HepG2 (cell line): ENCODE data around the gene SLC27A3. TPM values are rescaled to one million over a fixed set of nuclear protein-coding genes. Genes with fewer than 3 reads are reported as not detected.

Experiments
- ATAC-seq: fragments of 200-7000 bp; cut with Tn5 transposase; 3 replicates; pipeline ENCODE4 v1.9.1; 2020; ENCODE audit warnings: mild to moderate bottlenecking, moderate library complexity
- Bru-seq: library from RNA; stranded (reverse); fragments of 400-500 nt; gene quantifications from one replicate; lab custom pipeline; 2021; lab: Mats Ljungman, UMichigan
- BruChase-seq, 2 experiments: library from RNA; stranded (reverse); fragments of 400-500 nt; gene quantifications; one replicate each; lab custom pipeline; 2021; lab: Mats Ljungman, UMichigan
- BruUV-seq: library from RNA; stranded (reverse); fragments of 400-500 nt; replicated peaks from 2 replicates; lab custom pipeline; 2021; lab: Mats Ljungman, UMichigan
- CTCF ChIA-PET: fragments of 300-600 bp; formaldehyde crosslinking; extraction: SDS; loops from one replicate; lab custom pipeline; 2021; ENCODE audit warnings: low total read pairs, inconsistent platforms, low intra/inter-chr PET ratio; lab: Yijun Ruan, JAX
- POLR2A ChIA-PET: fragments of 350-600 bp; sonication (Branson Sonifier 250); formaldehyde crosslinking; loops from one replicate; lab custom pipeline; 2020; ENCODE audit warnings: antibody characterized with exemption, inconsistent platforms; lab: Yijun Ruan, JAX
- DNase-seq: peaks from one replicate; pipeline ENCODE4 v3.0.0-alpha.2; 2015; ENCODE audit warnings: low spot score
- FAIRE-seq: peaks from 3 replicates; lab custom pipeline; 2011; peaks lifted over from hg19 to GRCh38; lab: Jason Lieb, UNC
- H2AFZ ChIP-seq: one replicate; pipeline ENCODE4 v1.6.1; 2011; ENCODE audit warnings: low read length, inconsistent platforms
- H3K27ac ChIP-seq: fragments of 300-600 bp; 3 replicates; pipeline ENCODE4 v1.8.0; 2011; ENCODE audit warnings: mixed run types, mild to moderate bottlenecking, mixed read lengths, low read length, inconsistent platforms; ENCODE audit not compliant: insufficient read depth; ENCODE audit errors: extremely low read length
- H3K27me3 ChIP-seq, 2 experiments: fragments of 200-600 bp in 1 of 2; 2 replicates in 1 of 2; 3 replicates in 1 of 2; pipeline versions ENCODE4 v1.6.0 to v1.8.0; 2011; ENCODE audit warnings: low read length in 2 of 2, mild to moderate bottlenecking in 2 of 2, moderate library complexity in 2 of 2, inconsistent platforms in 1 of 2; ENCODE audit not compliant: insufficient read depth in 2 of 2, control insufficient read depth in 1 of 2
- H3K36me3 ChIP-seq, 2 experiments: fragments of 200-600 bp in 1 of 2; replicated peaks in 1 of 2; 2 replicates in 1 of 2; 3 replicates in 1 of 2; pipeline versions ENCODE4 v1.5.1 to v1.8.0; 2011; ENCODE audit warnings: low read length in 2 of 2, inconsistent platforms in 1 of 2; ENCODE audit not compliant: insufficient read depth in 2 of 2, control insufficient read depth in 1 of 2
- H3K4me1 ChIP-seq: 2 replicates; pipeline ENCODE4 v1.5.1; 2012; ENCODE audit warnings: low read length, inconsistent platforms; ENCODE audit not compliant: insufficient read depth
- H3K4me2 ChIP-seq: 2 replicates; pipeline ENCODE4 v1.6.0; 2011; ENCODE audit warnings: low read depth, low read length, inconsistent platforms
- H3K4me3 ChIP-seq, 3 experiments: fragments of 200-600 bp in 1 of 3; sonication (generic), shearing (Covaris generic) in 1 of 3; replicated peaks in 1 of 3; 2 replicates each; pipeline ENCODE4 v1.5.1; 2011 to 2016; ENCODE audit warnings: low read length in 3 of 3, inconsistent platforms in 2 of 3, low read depth in 2 of 3, mild to moderate bottlenecking in 2 of 3, control low read depth in 1 of 3, mixed read lengths in 1 of 3; ENCODE audit not compliant: insufficient read depth in 1 of 3
- H3K79me2 ChIP-seq: one replicate; pipeline ENCODE4 v1.6.1; 2011; ENCODE audit warnings: low read length, inconsistent platforms; ENCODE audit not compliant: insufficient read depth
- H3K9ac ChIP-seq: 2 replicates; pipeline ENCODE4 v1.6.0; 2011; ENCODE audit warnings: mild to moderate bottlenecking, low read depth, low read length, inconsistent platforms; ENCODE audit not compliant: insufficient read depth
- H3K9me3 ChIP-seq: 2 replicates; pipeline ENCODE4 v1.5.1; 2012; ENCODE audit warnings: mild to moderate bottlenecking, low read length
- H4K20me1 ChIP-seq: 2 replicates; pipeline ENCODE4 v1.6.0; 2011; ENCODE audit warnings: inconsistent platforms, mild to moderate bottlenecking, low read length, moderate library complexity; ENCODE audit not compliant: insufficient read depth
- GLI4 ChIP-seq: sonication (generic); formaldehyde crosslinking; IDR thresholded peaks from 2 replicates; pipeline ENCODE4 v1.5.1; 2020; ENCODE audit warnings: missing genetic modification reagents, mild to moderate bottlenecking, moderate library complexity, borderline replicate concordance
- MATR3 ChIP-seq: sonication (generic); formaldehyde crosslinking; IDR thresholded peaks from 2 replicates; pipeline ENCODE4 v1.4.0; 2020; ENCODE audit warnings: missing genetic modification reagents
- NR2F1 ChIP-seq, 2 experiments: fragments of 450-650 bp in 1 of 2; formaldehyde crosslinking in 1 of 2; IDR thresholded peaks; 2 replicates each; pipeline versions ENCODE4 v1.5.0 to v1.6.1; 2016 to 2020; ENCODE audit warnings: mild to moderate bottlenecking in 1 of 2, missing compliant biosample characterization in 1 of 2, missing genetic modification reagents in 1 of 2, moderate library complexity in 1 of 2
- RELA ChIP-seq: sonication (generic); formaldehyde crosslinking; IDR thresholded peaks from 2 replicates; pipeline ENCODE4 v1.4.0; 2020; ENCODE audit warnings: missing genetic modification reagents
- ZBTB1 ChIP-seq: sonication (generic); formaldehyde crosslinking; IDR thresholded peaks from 2 replicates; pipeline ENCODE4 v1.4.0; 2020; ENCODE audit warnings: missing genetic modification reagents, borderline replicate concordance
- ZNF446 ChIP-seq: sonication (generic); formaldehyde crosslinking; IDR thresholded peaks from 2 replicates; pipeline ENCODE4 v1.5.0; 2020; ENCODE audit warnings: mild to moderate bottlenecking, missing genetic modification reagents
- ZNF574 ChIP-seq: sonication (generic); formaldehyde crosslinking; IDR thresholded peaks from 2 replicates; pipeline ENCODE4 v1.4.0; 2020; ENCODE audit warnings: missing genetic modification reagents
- ZNF83 ChIP-seq: sonication (generic); formaldehyde crosslinking; IDR thresholded peaks from 2 replicates; pipeline ENCODE4 v1.4.0; 2020; ENCODE audit warnings: missing genetic modification reagents, mild to moderate bottlenecking, borderline replicate concordance
- ZSCAN31 ChIP-seq: sonication (generic); formaldehyde crosslinking; IDR thresholded peaks from 2 replicates; pipeline ENCODE4 v1.5.0; 2020; ENCODE audit warnings: low read depth, mild to moderate bottlenecking, missing genetic modification reagents
- WGBS: methylation state at CpG from one replicate; pipeline ENCODE4 v1.1.6; 2017; ENCODE audit warnings: low lambda C conversion rate; 5-methylcytosine and 5-hydroxymethylcytosine counted together
- in situ Hi-C: cut with HindIII; loops from 2 replicates; pipeline ENCODE4 v1.10.0; 2017; ENCODE audit warnings: low pct_unique_long_range_greater_than_20kb; ENCODE audit not compliant: extremely low pct_ligation_motif_present
- intact Hi-C: fragments of 100-400 bp; cut with micrococcal nuclease; formaldehyde crosslinking; loops from one replicate; pipeline ENCODE4 v1.10.0; 2022; ENCODE audit not compliant: unreplicated experiment
- long read RNA-seq, 2 experiments: library from RNA in 1 of 2; library from polyadenylated mRNA in 1 of 2; stranded (forward) in 1 of 2; unstranded in 1 of 2; transcript quantifications; one replicate each; pipeline ENCODE4 v2.0.0, GENCODE V29; 2019 to 2022
- polyA minus RNA-seq, 3 experiments: library from RNA; depleted of rRNA, polyadenylated mRNA; stranded (reverse); fragments of >200 nt; gene quantifications; 2 replicates each; pipeline ENCODE4 v1.2.3, GENCODE V29; 2011; ENCODE audit warnings: low replicate concordance in 1 of 3
- polyA plus RNA-seq, 8 experiments: library from polyadenylated mRNA; depleted of rRNA in 3 of 8; stranded (reverse) in 7 of 8; unstranded in 1 of 8; fragments of >200 nt; fragmentation: Illumina TruSeq in 4 of 8; extraction: Trizol in 4 of 8; gene quantifications; 2 replicates each; pipeline versions ENCODE4 v1.2.1 to v1.2.3, GENCODE V29; 2011 to 2016; ENCODE audit warnings: low read depth in 4 of 8, missing spikeins in 1 of 8, mixed read lengths in 1 of 8; ENCODE audit not compliant: insufficient read depth in 1 of 8
- total RNA-seq, 5 experiments: library from RNA; depleted of rRNA; stranded (reverse); fragments of >200 nt; fragmentation: Illumina TruSeq; extraction: Trizol; gene quantifications; 2 replicates each; pipeline ENCODE4 v1.2.3, GENCODE V29; 2016; ENCODE audit warnings: low read depth in 1 of 5
- TF ChIP-seq, protein P1 (sequence below): sonication (generic); formaldehyde crosslinking; IDR thresholded peaks from 2 replicates; pipeline ENCODE4 v1.4.0; 2020; ENCODE audit warnings: missing genetic modification reagents

Gene SLC27A3, protein sequence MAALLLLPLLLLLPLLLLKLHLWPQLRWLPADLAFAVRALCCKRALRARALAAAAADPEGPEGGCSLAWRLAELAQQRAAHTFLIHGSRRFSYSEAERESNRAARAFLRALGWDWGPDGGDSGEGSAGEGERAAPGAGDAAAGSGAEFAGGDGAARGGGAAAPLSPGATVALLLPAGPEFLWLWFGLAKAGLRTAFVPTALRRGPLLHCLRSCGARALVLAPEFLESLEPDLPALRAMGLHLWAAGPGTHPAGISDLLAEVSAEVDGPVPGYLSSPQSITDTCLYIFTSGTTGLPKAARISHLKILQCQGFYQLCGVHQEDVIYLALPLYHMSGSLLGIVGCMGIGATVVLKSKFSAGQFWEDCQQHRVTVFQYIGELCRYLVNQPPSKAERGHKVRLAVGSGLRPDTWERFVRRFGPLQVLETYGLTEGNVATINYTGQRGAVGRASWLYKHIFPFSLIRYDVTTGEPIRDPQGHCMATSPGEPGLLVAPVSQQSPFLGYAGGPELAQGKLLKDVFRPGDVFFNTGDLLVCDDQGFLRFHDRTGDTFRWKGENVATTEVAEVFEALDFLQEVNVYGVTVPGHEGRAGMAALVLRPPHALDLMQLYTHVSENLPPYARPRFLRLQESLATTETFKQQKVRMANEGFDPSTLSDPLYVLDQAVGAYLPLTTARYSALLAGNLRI
- total RNA-seq (2016; rRNA removed; fragmentation: Illumina TruSeq; extraction: Trizol), result 1.3 and 4.3 TPM in 2 replicates
- 0.88 and 1.3 TPM in 2 replicates for total RNA-seq (2016; cell fraction: cytosol; rRNA removed; fragmentation: Illumina TruSeq; extraction: Trizol; ENCODE audit: low read depth)
- total RNA-seq (2016; cell fraction: insoluble cytoplasmic fraction; rRNA removed; fragmentation: Illumina TruSeq; extraction: Trizol), result 1.2 and 3.2 TPM in 2 replicates
- 0.86 and 1.1 TPM in 2 replicates for total RNA-seq (2016; cell fraction: membrane; rRNA removed; fragmentation: Illumina TruSeq; extraction: Trizol)
- 3.7 and 6.2 TPM in 2 replicates for total RNA-seq (2016; cell fraction: nucleus; rRNA removed; fragmentation: Illumina TruSeq; extraction: Trizol)
- polyA plus RNA-seq (2011; rRNA removed), result 5.2 and 10.3 TPM in 2 replicates
- 4.1 and 5.0 TPM in 2 replicates for polyA plus RNA-seq (2011; cell fraction: cytosol; rRNA removed)
- polyA plus RNA-seq (2011; cell fraction: nucleus; rRNA removed), result 17.3 and 21.3 TPM in 2 replicates
- polyA plus RNA-seq (2012), result 4.4 and 4.5 TPM in 2 replicates
- 1.1 and 1.5 TPM in 2 replicates for polyA plus RNA-seq (2016; cell fraction: cytosol; fragmentation: Illumina TruSeq; extraction: Trizol; ENCODE audit: low read depth)
- polyA plus RNA-seq (2016; cell fraction: insoluble cytoplasmic fraction; fragmentation: Illumina TruSeq; extraction: Trizol; ENCODE audit: low read depth), result 1.5 and 2.9 TPM in 2 replicates
- 1.1 and 1.2 TPM in 2 replicates for polyA plus RNA-seq (2016; cell fraction: membrane; fragmentation: Illumina TruSeq; extraction: Trizol; ENCODE audit: low read depth)
- 17.9 and 19.1 TPM in 2 replicates for polyA plus RNA-seq (2016; cell fraction: nucleus; fragmentation: Illumina TruSeq; extraction: Trizol; ENCODE audit: insufficient read depth, low read depth)
- polyA minus RNA-seq (2011; rRNA and poly(A)+ RNA removed; ENCODE audit: low replicate concordance), result 8.8 and 82.9 TPM in 2 replicates
- 3.7 and 4.7 TPM in 2 replicates for polyA minus RNA-seq (2011; cell fraction: cytosol; rRNA and poly(A)+ RNA removed)
- polyA minus RNA-seq (2011; cell fraction: nucleus; rRNA and poly(A)+ RNA removed), result 3.1 TPM in 2 replicates
- percentile 39 among the genes with signal in this experiment for Bru-seq, nascent RNA
- percentile 54 among the genes with signal in this experiment for BruChase-seq, experiment 1, labeled RNA remaining after a 6-hour chase
- percentile 44 among the genes with signal in this experiment for BruChase-seq, experiment 2, labeled RNA remaining after a 2-hour chase
- long read RNA-seq, experiment 1, partial matches to known transcripts, result 0 of 2 reads
- long read RNA-seq, experiment 1, other reads (novel, unspliced or antisense), result 0 of 2 reads
- long read RNA-seq, experiment 2, partial matches to known transcripts, result 1 of 6 reads
- long read RNA-seq, experiment 2, other reads (novel, unspliced or antisense), result 3 of 6 reads

GRCh38 chr1:153774780-153775457 is at the start of gene SLC27A3:
TSS of gene SLC27A3 (plus strand) at chr1:153775407. CDS start at chr1:153775498, 91 bp downstream.
- H3K4me3 ChIP-seq, result peak within 1 kb of the TSS; percentile 70 to 83 (median 75)
- TF ChIP-seq ZBTB1 (CRISPR knock-in tag) (no peak), MATR3 (CRISPR knock-in tag) (no peak), ZNF446 (CRISPR knock-in tag) (no peak), RELA (CRISPR knock-in tag) (no peak), ZSCAN31 (CRISPR knock-in tag) (peak; percentile 49), GLI4 (CRISPR knock-in tag) (0 out of 2 replicates have a peak, but pooled peaks have one; percentile 4), ZNF574 (CRISPR knock-in tag) (no peak), NR2F1 (CRISPR knock-in tag; IDR thresholded peaks at IDR 0.05) (no peak), ZNF83 (peak; percentile 28; the same call in 1 of the 2 replicates)
- TF ChIP-seq, protein P1, sequence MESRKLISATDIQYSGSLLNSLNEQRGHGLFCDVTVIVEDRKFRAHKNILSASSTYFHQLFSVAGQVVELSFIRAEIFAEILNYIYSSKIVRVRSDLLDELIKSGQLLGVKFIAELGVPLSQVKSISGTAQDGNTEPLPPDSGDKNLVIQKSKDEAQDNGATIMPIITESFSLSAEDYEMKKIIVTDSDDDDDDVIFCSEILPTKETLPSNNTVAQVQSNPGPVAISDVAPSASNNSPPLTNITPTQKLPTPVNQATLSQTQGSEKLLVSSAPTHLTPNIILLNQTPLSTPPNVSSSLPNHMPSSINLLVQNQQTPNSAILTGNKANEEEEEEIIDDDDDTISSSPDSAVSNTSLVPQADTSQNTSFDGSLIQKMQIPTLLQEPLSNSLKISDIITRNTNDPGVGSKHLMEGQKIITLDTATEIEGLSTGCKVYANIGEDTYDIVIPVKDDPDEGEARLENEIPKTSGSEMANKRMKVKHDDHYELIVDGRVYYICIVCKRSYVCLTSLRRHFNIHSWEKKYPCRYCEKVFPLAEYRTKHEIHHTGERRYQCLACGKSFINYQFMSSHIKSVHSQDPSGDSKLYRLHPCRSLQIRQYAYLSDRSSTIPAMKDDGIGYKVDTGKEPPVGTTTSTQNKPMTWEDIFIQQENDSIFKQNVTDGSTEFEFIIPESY, result peak; percentile 93

More at GRCh38 chr1:153774780-153775457, at the start of gene SLC27A3:
- H3K79me2 ChIP-seq, result no peaks in the 10 kb centered on the region
- DNase-seq (no peak), FAIRE-seq (no peak), ATAC-seq (peak; percentile 29)
- H3K4me2 ChIP-seq, result peak within 1 kb of the TSS; percentile 92
- 63% methylated on average over 8 of the region's 35 CpGs for WGBS
- no peak within 1 kb of the TSS for H2AFZ ChIP-seq
- BruUV-seq, result no TSS peak
- H3K9ac ChIP-seq, result peak within 1 kb of the TSS; percentile 63
- H3K27ac ChIP-seq, result peak within 1 kb of the TSS; percentile 53
- H4K20me1 ChIP-seq, result no peaks in the 10 kb centered on the region
- peaks cover 50% of the 10 kb centered on the region for H3K4me1 ChIP-seq
- CTCF ChIA-PET, result no interaction called here
- in situ Hi-C loops (loop anchor here (5.0 to 10.0 kb wide), 2 partner anchors 98 to 260 kb away; partner anchors contain the start of gene NPR1), intact Hi-C loops (no loop called here)
- POLR2A ChIA-PET, result interaction anchor here (0.8 to 2.6 kb wide), 14 partner anchors 8 to 216 kb away, joined by 3 to 14 read pairs (median 6); partner anchors contain the start of genes CHTOP, GATAD2B, INTS3 and JTB
- H3K27me3 ChIP-seq, result no peaks in the 10 kb centered on the region
- peaks cover 6 to 29% of the 10 kb centered on the region in 2 experiments; a peak in 4 of 5 replicates for H3K36me3 ChIP-seq
- H3K9me3 ChIP-seq, result no peaks in the 10 kb centered on the region
